HG03354 (cell line): Measurements from ENCODE around the gene CEL.
"Not testable (repeated sequence)": the region's sequence is repeated elsewhere in the genome, so short reads cannot be mapped to it uniquely, and the experiment has no call there.

Source experiments
- ATAC-seq: cut with Tn5 transposase; IDR thresholded peaks from one replicate; pipeline ENCODE4 v1.9.1; 2021; ENCODE audit warnings: mild to moderate bottlenecking; ENCODE audit not compliant: unreplicated experiment, poor library complexity, severe bottlenecking

CEL gene

DNA sequence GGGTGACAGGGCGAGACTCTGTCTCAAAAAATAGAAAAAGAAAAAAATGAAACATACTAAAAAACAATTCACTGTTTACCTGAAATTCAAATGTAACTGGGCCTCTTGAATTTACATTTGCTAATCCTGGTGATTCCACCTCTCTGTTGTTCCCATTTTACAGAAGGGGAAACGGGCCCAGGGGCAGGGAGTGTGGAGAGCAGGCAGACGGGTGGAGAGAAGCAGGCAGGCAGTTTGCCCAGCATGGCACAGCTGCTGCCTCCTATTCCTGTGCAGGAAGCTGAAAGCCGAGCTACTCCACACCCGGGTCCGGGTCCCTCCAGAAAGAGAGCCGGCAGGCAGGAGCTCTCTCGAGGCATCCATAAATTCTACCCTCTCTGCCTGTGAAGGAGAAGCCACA, 788 bp downstream of the CEL start:
- ATAC-seq, result not testable (repeated sequence)

DNA sequence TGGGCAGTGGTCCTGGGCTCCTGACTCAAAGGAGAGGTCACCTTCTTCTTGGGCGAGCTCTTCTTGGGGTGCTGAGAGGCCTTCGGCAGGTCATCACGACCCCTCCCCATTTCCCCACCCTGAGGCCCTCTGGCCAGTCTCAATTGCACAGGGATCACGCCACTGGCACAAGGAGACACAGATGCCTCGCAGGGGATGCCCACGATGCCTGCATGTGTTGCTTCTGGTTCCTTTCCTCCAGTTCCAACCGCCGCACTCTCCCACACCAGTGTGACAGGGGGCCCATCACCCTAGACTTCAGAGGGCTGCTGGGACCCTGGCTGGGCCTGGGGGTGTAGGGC, 1.3 kb downstream of the CEL start:
- no peak for ATAC-seq

DNA sequence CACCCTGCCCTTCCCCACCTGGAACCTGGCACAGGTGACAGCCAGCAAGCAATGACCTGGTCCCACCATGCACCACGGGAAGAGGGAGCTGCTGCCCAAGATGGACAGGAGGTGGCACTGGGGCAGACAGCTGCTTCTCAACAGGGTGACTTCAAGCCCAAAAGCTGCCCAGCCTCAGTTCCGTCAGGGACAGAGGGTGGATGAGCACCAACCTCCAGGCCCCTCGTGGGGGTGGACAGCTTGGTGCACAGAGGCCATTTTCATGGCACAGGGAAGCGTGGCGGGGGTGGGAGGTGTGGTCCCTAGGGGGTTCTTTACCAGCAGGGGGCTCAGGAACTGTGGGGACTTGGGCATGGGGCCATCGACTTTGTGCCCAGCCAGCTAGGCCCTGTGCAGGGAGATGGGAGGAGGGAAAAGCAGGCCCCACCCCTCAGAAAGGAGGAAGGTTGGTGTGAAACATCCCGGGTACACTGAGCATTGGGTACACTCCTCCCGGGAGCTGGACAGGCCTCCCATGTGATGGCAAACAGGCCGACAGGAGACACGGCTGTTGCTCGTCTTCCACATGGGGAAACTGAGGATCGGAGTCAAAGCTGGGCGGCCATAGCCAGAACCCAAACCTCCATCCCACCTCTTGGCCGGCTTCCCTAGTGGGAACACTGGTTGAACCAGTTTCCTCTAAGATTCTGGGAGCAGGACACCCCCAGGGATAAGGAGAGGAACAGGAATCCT, 1.9 kb downstream of the CEL start:
- ATAC-seq, result no peak

DNA sequence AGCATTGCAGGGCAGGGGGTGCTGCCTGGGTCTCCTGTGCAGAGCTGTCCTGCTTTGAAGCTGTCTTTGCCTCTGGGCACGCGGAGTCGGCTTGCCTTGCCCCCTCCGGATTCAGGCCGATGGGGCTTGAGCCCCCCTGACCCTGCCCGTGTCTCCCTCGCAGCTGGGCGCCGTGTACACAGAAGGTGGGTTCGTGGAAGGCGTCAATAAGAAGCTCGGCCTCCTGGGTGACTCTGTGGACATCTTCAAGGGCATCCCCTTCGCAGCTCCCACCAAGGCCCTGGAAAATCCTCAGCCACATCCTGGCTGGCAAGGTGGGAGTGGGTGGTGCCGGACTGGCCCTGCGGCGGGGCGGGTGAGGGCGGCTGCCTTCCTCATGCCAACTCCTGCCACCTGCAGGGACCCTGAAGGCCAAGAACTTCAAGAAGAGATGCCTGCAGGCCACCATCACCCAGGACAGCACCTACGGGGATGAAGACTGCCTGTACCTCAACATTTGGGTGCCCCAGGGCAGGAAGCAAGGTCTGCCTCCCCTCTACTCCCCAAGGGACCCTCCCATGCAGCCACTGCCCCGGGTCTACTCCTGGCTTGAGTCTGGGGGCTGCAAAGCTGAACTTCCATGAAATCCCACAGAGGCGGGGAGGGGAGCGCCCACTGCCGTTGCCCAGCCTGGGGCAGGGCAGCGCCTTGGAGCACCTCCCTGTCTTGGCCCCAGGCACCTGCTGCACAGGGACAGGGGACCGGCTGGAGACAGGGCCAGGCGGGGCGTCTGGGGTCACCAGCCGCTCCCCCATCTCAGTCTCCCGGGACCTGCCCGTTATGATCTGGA, 2.7 kb downstream of the CEL start:
- no peak for ATAC-seq

DNA sequence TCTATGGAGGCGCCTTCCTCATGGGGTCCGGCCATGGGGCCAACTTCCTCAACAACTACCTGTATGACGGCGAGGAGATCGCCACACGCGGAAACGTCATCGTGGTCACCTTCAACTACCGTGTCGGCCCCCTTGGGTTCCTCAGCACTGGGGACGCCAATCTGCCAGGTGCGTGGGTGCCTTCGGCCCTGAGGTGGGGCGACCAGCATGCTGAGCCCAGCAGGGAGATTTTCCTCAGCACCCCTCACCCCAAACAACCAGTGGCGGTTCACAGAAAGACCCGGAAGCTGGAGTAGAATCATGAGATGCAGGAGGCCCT, 3.2 kb downstream of the CEL start:
- ATAC-seq, result no peak

DNA sequence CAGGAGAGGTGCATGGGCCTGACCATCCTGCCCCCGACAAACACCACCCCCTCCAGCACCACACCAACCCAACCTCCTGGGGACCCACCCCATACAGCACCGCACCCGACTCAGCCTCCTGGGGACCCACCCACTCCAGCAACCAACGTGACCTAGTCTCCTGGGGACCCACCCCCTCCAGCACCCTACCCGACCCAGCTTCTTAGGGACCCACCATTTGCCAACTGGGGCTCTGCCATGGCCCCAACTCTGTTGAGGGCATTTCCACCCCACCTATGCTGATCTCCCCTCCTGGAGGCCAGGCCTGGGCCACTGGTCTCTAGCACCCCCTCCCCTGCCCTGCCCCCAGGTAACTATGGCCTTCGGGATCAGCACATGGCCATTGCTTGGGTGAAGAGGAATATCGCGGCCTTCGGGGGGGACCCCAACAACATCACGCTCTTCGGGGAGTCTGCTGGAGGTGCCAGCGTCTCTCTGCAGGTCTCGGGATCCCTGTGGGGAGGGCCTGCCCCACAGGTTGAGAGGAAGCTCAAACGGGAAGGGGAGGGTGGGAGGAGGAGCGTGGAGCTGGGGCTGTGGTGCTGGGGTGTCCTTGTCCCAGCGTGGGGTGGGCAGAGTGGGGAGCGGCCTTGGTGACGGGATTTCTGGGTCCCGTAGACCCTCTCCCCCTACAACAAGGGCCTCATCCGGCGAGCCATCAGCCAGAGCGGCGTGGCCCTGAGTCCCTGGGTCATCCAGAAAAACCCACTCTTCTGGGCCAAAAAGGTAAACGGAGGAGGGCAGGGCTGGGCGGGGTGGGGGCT, 4.6 kb downstream of the CEL start:
- no peak for ATAC-seq

DNA sequence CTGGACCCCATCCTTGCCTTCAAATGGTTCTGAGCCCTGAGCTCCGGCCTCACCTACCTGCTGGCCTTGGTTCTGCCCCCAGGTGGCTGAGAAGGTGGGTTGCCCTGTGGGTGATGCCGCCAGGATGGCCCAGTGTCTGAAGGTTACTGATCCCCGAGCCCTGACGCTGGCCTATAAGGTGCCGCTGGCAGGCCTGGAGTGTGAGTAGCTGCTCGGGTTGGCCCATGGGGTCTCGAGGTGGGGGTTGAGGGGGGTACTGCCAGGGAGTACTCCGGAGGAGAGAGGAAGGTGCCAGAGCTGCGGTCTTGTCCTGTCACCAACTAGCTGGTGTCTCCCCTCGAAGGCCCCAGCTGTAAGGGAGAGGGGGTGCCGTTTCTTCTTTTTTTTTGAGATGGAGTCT, 5.2 kb downstream of the CEL start:
- ATAC-seq, result no peak

DNA sequence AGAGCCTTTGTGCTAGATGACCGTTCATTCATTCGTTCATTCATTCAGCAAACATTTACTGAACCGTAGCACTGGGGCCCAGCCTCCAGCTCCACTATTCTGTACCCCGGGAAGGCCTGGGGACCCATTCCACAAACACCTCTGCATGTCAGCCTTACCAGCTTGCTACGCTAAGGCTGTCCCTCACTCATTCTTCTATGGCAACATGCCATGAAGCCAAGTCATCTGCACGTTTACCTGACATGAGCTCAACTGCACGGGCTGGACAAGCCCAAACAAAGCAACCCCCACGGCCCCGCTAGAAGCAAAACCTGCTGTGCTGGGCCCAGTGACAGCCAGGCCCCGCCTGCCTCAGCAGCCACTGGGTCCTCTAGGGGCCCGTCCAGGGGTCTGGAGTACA, 6.0 kb downstream of the CEL start:
- ATAC-seq, result no peak

DNA sequence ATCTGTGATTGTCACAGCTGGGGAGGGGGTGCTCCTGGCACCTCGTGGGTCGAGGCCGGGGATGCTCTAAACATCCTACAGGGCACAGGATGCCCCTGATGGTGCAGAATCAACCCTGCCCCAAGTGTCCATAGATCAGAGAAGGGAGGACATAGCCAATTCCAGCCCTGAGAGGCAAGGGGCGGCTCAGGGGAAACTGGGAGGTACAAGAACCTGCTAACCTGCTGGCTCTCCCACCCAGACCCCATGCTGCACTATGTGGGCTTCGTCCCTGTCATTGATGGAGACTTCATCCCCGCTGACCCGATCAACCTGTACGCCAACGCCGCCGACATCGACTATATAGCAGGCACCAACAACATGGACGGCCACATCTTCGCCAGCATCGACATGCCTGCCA, 6.7 kb downstream of the CEL start:
- ATAC-seq, result not testable (repeated sequence)

DNA sequence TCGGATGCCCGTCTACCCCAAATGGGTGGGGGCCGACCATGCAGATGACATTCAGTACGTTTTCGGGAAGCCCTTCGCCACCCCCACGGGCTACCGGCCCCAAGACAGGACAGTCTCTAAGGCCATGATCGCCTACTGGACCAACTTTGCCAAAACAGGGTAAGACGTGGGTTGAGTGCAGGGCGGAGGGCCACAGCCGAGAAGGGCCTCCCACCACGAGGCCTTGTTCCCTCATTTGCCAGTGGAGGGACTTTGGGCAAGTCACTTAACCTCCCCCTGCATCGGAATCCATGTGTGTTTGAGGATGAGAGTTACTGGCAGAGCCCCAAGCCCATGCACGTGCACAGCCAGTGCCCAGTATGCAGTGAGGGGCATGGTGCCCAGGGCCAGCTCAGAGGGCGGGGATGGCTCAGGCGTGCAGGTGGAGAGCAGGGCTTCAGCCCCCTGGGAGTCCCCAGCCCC, 8.8 kb downstream of the CEL start:
- ATAC-seq, result not testable (repeated sequence)

DNA sequence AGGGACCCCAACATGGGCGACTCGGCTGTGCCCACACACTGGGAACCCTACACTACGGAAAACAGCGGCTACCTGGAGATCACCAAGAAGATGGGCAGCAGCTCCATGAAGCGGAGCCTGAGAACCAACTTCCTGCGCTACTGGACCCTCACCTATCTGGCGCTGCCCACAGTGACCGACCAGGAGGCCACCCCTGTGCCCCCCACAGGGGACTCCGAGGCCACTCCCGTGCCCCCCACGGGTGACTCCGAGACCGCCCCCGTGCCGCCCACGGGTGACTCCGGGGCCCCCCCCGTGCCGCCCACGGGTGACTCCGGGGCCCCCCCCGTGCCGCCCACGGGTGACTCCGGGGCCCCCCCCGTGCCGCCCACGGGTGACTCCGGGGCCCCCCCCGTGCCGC, 9.2 kb downstream of the CEL start:
- ATAC-seq, result not testable (repeated sequence)

DNA sequence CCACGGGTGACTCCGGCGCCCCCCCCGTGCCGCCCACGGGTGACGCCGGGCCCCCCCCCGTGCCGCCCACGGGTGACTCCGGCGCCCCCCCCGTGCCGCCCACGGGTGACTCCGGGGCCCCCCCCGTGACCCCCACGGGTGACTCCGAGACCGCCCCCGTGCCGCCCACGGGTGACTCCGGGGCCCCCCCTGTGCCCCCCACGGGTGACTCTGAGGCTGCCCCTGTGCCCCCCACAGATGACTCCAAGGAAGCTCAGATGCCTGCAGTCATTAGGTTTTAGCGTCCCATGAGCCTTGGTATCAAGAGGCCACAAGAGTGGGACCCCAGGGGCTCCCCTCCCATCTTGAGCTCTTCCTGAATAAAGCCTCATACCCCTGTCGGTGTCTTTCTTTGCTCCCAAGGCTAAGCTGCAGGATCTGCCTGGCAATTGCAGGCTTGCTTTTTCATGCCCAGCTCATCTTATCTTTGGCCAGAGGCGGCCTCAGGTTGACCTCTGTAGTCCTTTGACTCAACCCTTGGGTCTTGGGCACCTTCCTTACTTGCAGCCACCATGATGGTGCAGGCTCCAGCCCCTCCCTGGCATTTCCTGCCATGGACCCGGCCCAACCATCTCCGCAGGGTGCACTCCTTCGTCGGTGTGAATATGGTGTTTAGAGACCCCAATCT, 9.8 kb downstream of the CEL start:
- ATAC-seq, result no peak

DNA sequence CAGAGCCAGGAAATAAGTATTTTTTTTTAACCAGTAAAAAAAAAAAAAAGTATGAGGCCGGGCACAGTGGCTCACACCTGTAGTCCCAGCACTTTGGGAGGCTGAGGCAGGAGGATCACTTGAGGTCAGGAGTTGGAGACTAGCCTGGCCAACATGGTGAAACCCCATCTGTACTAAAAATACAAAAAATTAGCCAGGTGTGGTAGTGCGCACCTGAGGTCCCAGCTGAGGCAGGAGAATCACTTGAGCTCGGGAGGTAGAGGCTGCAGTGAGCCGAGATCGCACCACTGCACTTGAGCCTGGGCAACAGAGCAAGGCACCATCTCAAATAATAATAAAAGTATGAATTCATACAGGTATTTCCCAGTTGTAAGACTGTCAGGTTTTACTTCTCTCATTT, 10.4 kb downstream of the CEL start:
- not testable (repeated sequence) for ATAC-seq

DNA sequence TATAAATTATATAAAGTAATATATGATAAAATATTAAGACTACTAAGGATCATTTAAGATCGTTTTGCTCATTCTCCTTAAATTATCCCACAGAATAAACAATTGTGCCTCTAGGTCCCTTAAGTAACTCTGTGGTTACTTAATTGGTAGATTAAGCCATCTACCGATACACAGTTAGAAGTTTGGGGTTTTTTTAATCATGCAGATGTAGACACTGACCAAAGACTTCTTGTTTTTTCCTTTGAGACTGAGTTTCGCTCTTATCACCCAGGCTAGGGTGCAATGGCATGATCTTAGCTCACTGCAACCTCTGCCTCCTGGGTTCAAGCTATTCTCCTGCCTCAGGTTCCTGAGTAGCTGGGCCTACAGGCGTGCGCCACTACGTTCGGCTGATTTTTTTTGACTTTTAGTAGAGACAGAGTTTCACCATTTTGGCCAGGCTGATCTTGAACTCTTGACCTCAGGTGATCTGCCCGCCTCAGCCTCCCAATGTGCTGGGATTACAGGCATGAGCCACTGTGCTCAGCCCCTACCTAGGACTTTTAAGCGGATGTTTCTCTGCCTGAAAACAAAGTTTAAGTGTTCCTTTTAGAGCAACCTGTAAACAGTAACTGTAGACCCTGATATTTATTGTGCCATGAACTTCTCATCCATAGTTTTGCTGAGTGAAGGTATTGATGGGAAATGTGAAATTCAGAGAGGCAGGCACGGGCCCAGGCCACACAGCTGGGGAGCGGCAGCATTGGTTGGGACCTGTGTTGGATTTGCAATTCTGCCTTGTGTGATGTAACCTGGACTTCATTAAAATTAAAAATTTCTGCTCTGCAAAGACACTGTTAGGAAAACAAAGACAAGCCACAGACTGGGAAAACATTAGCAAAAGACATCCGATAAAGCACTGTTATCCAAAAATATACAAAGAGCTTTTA, 11.6 kb downstream of the CEL start:
- ATAC-seq, result no peak

DNA sequence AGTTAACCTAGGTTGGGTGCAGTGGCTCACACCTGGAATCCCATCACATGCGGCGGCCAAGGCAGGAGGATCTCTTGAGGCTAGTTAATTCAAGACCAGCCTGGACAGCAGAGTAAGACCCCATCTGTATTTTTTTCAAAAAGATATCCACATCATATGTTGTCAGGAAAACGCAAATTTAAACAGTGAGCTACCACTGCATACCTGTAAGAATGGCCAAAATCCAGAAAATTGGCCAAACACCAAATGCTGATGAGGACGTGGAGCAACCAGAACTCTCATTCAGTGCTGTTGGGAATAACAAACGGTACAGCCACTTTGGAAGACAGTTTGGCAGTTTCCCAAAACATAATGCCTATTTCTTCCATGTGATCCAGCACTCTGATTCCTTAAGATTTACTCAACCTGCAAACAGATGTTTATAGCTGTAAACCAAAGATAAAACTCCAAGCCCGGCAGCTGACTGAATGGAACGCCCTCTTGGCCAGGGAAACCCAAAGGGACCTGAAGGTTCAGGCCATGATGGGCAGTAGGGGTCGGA, 12.4 kb downstream of the CEL start:
- no peak for ATAC-seq

DNA sequence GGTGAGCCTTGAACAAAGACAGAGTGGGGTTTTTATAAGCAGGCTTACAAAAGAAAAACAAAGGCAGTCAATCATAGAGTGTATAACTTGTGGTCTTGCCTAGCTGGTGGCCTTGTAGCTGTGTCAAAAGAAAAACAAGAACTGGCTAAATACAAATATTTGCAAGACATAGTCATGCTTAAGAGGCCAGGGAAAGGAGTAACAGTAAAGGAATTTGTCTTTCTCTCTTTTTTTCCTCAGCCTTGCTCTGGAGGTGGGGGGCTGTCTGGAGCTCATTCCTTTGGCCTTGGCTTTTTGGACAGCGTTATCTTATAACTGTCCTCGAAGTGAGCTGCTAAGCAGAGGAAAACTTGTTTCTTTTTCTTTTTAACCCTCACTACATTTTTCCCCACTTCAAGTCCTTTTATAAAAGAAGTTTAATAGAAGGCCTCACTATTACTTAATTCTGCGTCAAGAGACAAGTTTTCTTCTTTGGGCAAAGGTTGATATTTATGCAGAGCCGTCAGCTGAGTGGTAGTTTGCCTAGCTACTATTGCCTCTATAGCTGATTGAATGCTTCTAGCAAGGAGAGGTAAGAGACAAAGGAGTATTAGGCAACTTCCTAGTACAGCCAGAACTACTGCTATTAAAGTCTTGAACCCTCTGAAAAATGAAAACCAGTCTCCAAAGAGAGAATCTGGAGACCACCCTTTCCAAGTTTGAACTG, 14.3 kb downstream of the CEL start:
- no peak for ATAC-seq

DNA sequence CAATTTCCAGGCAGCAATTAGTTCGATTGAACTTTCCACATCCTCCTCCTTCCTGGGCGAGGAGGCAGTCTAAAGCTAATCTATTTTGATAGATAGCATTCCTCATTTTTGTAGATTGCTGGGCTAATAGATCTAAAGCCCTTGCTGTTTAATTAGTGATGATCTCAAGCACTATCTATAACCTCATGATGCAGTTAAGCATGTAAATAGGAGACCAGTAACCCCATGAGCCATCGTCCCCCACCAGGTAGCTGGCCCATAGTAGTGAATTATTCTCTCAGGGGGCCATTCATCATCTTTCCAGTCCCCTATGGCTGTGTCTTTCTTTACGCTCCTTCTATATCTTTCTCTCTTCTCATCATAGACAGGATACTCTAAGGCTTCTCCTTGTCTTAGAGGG, 14.9 kb downstream of the CEL start:
- no peak for ATAC-seq

DNA sequence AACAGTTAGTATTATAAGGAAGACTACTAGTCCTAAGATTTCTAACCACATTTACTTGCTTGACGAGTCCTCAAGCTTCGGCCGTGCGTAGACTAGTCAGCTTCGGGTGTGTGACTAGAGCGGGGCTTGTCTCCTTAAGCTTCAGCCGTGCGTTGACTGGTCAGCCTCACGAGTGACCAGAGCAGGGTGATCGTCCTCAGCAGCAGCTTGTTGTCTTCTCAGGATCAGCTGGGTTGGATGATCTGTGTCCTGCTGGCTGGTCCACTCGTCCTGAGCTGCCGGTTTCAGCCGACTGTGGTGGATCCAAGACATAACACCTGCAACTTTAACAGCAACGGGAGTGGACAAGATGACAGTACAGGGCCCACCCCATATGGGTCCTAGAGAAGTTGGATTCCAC, 16.7 kb downstream of the CEL start:
- no peak for ATAC-seq
